ENCODE results near the gene RGS6. TPM values are rescaled to one million over a fixed set of nuclear protein-coding genes. Genes with fewer than 3 reads are reported as not detected.

Gene RGS6
- total and polyA plus RNA-seq, 4 donors, result 0.06 to 5.3 (median 0.17) TPM; not detected in 1

DNA sequence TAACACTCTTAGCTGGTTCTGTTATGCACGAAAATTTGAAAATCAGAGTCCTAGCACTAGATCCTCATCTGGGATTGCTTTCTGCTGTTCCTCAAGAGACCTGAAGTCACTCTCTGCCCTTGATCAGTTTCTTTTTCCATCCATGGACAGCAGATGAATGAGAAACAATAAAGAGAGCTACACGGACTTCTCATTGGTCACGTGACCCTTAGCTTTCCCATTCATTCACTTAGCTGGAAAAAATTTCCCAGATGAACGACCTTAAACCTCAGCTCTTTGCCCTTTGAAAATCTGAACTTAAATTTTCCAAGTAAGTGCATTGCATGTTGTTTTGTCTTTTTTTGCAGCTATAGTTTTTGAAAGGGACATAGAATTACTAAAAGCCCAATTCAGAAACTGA, 27.2 kb upstream of the RGS6 start:
- TF ChIP-seq GABPA (IDR thresholded peaks at IDR 0.05 in 1 of 2, conservative IDR thresholded peaks at IDR 0.05 in 1 of 2), result no peak
- no peak for TF ChIP-seq RXRA (IDR thresholded peaks at IDR 0.05)
- TF ChIP-seq, protein P1, sequence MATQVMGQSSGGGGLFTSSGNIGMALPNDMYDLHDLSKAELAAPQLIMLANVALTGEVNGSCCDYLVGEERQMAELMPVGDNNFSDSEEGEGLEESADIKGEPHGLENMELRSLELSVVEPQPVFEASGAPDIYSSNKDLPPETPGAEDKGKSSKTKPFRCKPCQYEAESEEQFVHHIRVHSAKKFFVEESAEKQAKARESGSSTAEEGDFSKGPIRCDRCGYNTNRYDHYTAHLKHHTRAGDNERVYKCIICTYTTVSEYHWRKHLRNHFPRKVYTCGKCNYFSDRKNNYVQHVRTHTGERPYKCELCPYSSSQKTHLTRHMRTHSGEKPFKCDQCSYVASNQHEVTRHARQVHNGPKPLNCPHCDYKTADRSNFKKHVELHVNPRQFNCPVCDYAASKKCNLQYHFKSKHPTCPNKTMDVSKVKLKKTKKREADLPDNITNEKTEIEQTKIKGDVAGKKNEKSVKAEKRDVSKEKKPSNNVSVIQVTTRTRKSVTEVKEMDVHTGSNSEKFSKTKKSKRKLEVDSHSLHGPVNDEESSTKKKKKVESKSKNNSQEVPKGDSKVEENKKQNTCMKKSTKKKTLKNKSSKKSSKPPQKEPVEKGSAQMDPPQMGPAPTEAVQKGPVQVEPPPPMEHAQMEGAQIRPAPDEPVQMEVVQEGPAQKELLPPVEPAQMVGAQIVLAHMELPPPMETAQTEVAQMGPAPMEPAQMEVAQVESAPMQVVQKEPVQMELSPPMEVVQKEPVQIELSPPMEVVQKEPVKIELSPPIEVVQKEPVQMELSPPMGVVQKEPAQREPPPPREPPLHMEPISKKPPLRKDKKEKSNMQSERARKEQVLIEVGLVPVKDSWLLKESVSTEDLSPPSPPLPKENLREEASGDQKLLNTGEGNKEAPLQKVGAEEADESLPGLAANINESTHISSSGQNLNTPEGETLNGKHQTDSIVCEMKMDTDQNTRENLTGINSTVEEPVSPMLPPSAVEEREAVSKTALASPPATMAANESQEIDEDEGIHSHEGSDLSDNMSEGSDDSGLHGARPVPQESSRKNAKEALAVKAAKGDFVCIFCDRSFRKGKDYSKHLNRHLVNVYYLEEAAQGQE (IDR thresholded peaks at IDR 0.05), result no peak
- WGBS, result 47% methylated on average over 4 of the region's 4 CpGs
- Histone ChIP-seq H3K4me3 (ENCODE audit: low read depth in 1 of 3, low read length in 3 of 3) (no peak overlapping the region), H3K4me1 (ENCODE audit: control insufficient read depth in 4 of 4, insufficient read depth in 4 of 4, low read length in 3 of 4) (no peaks in the 10 kb centered on the region), H3K27me3 (ENCODE audit: control insufficient read depth in 4 of 4, insufficient read depth in 4 of 4, low read length in 3 of 4) (peaks cover 2 to 6% (median 2%) of the 10 kb centered on the region in 4 donors), H3K27ac (ENCODE audit: low read depth in 1 of 2, low read length in 2 of 2) (no peak overlapping the region), H3K9me3 (ENCODE audit: control insufficient read depth in 4 of 4, low read length in 3 of 4) (peaks cover 0 to 3% (median under 1%) of the 10 kb centered on the region in 4 donors), H3K36me3 (ENCODE audit: control insufficient read depth in 4 of 4, insufficient read depth in 3 of 4, low read depth in 1 of 4, low read length in 3 of 4) (no peaks in the 10 kb centered on the region), H3K9ac (ENCODE audit: low read depth in 1 of 2, low read length in 2 of 2) (no peak overlapping the region)
- no peak for DNase-seq (ENCODE audit: low spot score)

DNA sequence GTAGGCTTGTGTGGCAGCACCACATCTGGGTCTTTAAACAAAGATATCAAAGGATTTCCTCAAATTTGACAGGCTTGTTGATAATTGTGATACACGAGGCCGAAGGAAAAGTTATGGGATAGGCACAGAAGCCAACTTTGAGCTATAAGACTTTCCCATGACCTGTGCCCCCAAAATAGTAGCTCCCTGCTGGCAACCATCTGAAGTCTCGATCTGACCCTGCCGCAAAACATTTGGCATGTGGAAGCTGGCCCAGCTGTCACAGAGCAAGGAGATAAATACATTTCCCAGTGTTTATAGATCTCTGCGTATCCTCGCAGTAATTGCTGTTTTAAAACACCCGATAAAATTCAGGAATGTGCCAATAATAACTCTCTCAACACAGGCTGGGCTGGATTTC, 26.4 kb upstream of the RGS6 start:
- 43% methylated on average over 7 of the region's 7 CpGs for WGBS
- H3K4me3 ChIP-seq (ENCODE audit: low read depth in 1 of 3, low read length in 3 of 3), result no peak overlapping the region
- TF ChIP-seq NR2F2 (IDR thresholded peaks at IDR 0.05) (peak; percentile 70), RXRA (IDR thresholded peaks at IDR 0.05) (no peak)
- H3K9ac ChIP-seq (ENCODE audit: low read depth in 1 of 2, low read length in 2 of 2), result no peak overlapping the region
- H3K36me3 ChIP-seq (ENCODE audit: control insufficient read depth in 4 of 4, insufficient read depth in 3 of 4, low read depth in 1 of 4, low read length in 3 of 4), result no peaks in the 10 kb centered on the region
- no peak overlapping the region for H3K27ac ChIP-seq (ENCODE audit: low read depth in 1 of 2, low read length in 2 of 2)
- no peaks in the 10 kb centered on the region for H3K4me1 ChIP-seq (ENCODE audit: control insufficient read depth in 4 of 4, insufficient read depth in 4 of 4, low read length in 3 of 4)
- peaks cover 2 to 6% (median 2%) of the 10 kb centered on the region in 4 donors for H3K27me3 ChIP-seq (ENCODE audit: control insufficient read depth in 4 of 4, insufficient read depth in 4 of 4, low read length in 3 of 4)
- no peak for DNase-seq (ENCODE audit: low spot score)
- H3K9me3 ChIP-seq (ENCODE audit: control insufficient read depth in 4 of 4, low read length in 3 of 4), result peaks cover 0 to under 1% (median 0%) of the 10 kb centered on the region in 4 donors

DNA sequence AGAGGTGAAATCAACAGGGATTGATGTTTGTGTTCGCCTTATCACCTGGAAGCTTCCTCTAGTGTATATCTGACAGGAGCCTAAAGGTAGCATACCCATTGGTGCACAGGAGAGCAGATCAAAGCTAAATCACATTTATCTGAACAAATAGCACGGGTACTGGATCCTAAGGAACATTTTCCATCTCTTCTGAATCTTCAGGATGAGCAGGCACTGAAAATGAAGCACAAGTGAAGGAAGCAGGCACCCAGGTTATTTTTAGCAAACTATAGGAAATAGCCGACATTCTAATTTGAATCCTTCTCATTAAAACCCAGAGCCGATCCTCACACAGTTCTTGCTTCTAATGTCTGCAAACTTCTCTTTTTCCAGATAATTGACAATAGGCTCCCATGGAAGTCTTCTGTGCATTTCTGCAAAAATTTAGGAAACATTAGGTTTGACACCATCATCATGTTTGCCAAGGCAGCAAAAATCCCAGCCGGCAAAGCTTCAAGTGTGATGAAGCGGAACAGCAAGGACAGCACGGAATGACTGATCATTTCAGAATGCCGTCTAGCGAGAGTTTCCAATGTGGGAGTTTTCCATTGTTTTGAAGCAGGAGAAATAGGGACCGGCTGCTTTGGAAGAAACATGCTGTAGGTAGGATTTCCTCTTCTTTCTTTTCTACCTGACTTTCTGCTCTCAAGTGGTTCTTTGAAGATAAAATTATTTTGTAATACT, 24.3 kb upstream of the RGS6 start:
- Histone ChIP-seq H3K27ac (ENCODE audit: low read depth in 1 of 2, low read length in 2 of 2) (no peak overlapping the region), H3K4me1 (ENCODE audit: control insufficient read depth in 4 of 4, insufficient read depth in 4 of 4, low read length in 3 of 4) (no peaks in the 10 kb centered on the region), H3K9me3 (ENCODE audit: control insufficient read depth in 4 of 4, low read length in 3 of 4) (no peaks in the 10 kb centered on the region), H3K27me3 (ENCODE audit: control insufficient read depth in 4 of 4, insufficient read depth in 4 of 4, low read length in 3 of 4) (peaks cover 2 to 6% (median 2%) of the 10 kb centered on the region in 4 donors), H3K36me3 (ENCODE audit: control insufficient read depth in 4 of 4, insufficient read depth in 3 of 4, low read depth in 1 of 4, low read length in 3 of 4) (no peaks in the 10 kb centered on the region), H3K4me3 (ENCODE audit: low read depth in 1 of 3, low read length in 3 of 3) (no peak overlapping the region), H3K9ac (ENCODE audit: low read depth in 1 of 2, low read length in 2 of 2) (no peak overlapping the region)
- WGBS, result 75% methylated on average over 10 of the region's 10 CpGs
- TF ChIP-seq, protein P2, sequence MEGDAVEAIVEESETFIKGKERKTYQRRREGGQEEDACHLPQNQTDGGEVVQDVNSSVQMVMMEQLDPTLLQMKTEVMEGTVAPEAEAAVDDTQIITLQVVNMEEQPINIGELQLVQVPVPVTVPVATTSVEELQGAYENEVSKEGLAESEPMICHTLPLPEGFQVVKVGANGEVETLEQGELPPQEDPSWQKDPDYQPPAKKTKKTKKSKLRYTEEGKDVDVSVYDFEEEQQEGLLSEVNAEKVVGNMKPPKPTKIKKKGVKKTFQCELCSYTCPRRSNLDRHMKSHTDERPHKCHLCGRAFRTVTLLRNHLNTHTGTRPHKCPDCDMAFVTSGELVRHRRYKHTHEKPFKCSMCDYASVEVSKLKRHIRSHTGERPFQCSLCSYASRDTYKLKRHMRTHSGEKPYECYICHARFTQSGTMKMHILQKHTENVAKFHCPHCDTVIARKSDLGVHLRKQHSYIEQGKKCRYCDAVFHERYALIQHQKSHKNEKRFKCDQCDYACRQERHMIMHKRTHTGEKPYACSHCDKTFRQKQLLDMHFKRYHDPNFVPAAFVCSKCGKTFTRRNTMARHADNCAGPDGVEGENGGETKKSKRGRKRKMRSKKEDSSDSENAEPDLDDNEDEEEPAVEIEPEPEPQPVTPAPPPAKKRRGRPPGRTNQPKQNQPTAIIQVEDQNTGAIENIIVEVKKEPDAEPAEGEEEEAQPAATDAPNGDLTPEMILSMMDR (IDR thresholded peaks at IDR 0.05; ENCODE audit: low read depth, low read length, missing input control), result no peak
- no peak for TF ChIP-seq YY1 (IDR thresholded peaks at IDR 0.05)
- TF ChIP-seq, protein P3, sequence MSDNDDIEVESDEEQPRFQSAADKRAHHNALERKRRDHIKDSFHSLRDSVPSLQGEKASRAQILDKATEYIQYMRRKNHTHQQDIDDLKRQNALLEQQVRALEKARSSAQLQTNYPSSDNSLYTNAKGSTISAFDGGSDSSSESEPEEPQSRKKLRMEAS (IDR thresholded peaks at IDR 0.05), result no peak
- no peak for TF ChIP-seq EGR1 (IDR thresholded peaks at IDR 0.05; ENCODE audit: low read depth in 2 of 2)
- TF ChIP-seq, protein P4, sequence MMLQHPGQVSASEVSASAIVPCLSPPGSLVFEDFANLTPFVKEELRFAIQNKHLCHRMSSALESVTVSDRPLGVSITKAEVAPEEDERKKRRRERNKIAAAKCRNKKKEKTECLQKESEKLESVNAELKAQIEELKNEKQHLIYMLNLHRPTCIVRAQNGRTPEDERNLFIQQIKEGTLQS (IDR thresholded peaks at IDR 0.05), result no peak
- DNase-seq (ENCODE audit: low spot score), result no peak
